ENCODE measurements around the gene CSKMT. TPM values are rescaled to one million over a fixed set of nuclear protein-coding genes. Genes with fewer than 3 reads are reported as not detected.

The CSKMT gene
- total RNA-seq, 1 experiment from 2014 or later, result 49.2 TPM

DNA sequence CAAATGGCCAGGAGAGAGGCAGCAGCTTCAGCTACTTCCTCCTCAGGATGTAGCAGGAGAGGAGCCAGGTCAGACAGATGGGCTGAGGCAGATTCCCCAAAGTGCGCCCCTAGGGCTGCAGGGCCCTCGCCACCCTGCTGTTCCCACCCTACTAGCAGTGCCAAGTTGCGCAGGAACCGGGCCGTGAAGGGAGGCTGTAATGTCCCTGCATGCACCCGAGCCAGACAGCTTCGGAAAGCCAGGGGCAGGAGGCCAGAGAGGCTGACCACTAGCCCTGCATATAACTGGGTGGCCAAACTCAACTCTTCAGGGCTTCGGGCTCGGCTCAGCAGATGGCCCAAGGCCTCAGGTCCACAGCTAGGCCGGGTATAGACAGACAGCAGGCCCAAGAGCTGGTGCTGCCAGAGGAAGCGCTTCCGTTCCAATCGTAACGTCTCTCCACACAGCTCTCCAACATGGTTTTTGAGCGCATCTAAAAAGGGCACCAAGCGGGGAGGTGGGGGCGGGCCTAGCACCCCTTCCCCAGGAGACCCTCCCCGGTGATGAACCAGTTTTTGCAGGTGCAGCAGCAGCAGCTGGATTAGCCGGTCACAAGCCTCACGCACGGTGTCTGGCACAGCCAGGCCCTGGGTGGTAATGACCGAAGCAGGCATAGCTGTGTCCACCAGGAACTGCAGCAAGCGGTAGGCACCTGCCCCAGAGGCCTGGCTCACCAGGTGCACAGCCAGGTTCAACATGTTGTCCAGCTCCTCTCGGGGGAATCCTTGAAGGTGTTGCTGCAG, 16.7 kb upstream of the CSKMT start:
- Histone ChIP-seq H2AFZ (ENCODE audit: low read length) (no peak overlapping the region), H2BK5ac (ENCODE audit: insufficient read length, low read length) (no peak overlapping the region), H2BK15ac (ENCODE audit: low read depth, low read length) (no peak overlapping the region), H2AK5ac (ENCODE audit: insufficient read length, low read length) (no peak overlapping the region), H3K23me2 (ENCODE audit: insufficient read length, low read depth, low read length, poor library complexity, severe bottlenecking) (peaks cover 9% of the 10 kb centered on the region), H3T11ph (ENCODE audit: low read length) (no peak overlapping the region), H3K23ac (ENCODE audit: insufficient read length, low read depth, low read length) (no peak overlapping the region), H3K9ac (ENCODE audit: extremely low read depth, insufficient read length, low read length) (no peak overlapping the region), H2BK120ac (ENCODE audit: low read depth, low read length, poor library complexity, severe bottlenecking) (no peak overlapping the region), H4K91ac (ENCODE audit: insufficient read length, low read depth, low read length) (no peak overlapping the region), H3K9me3 (ENCODE audit: control insufficient read depth, low read depth, low read length) (no peaks in the 10 kb centered on the region), H3K79me2 (ENCODE audit: insufficient read depth, low read length) (peaks cover 12% of the 10 kb centered on the region; the same call in 1 of the 2 replicates), H4K5ac (ENCODE audit: insufficient read length, low read depth, low read length) (no peak overlapping the region), H4K20me1 (ENCODE audit: control insufficient read depth, insufficient read depth, insufficient read length) (no peaks in the 10 kb centered on the region), H2BK12ac (ENCODE audit: insufficient read length, low read depth, low read length) (no peak overlapping the region), H3K14ac (ENCODE audit: insufficient read depth, low read length) (no peak overlapping the region), H3K4me1 (ENCODE audit: insufficient read depth, low read length) (peaks cover 3% of the 10 kb centered on the region; the same call in 1 of the 2 replicates), H3K18ac (ENCODE audit: insufficient read length, low read depth, low read length) (no peak overlapping the region), H3K27ac (ENCODE audit: insufficient read length, low read depth, low read length) (no peak overlapping the region), H3K4me2 (ENCODE audit: insufficient read depth, insufficient read length, low read length) (no peak overlapping the region), H3K27me3 (ENCODE audit: insufficient read depth, low read length) (no peaks in the 10 kb centered on the region), H3K79me1 (ENCODE audit: insufficient read depth, low read depth, low read length, poor library complexity, severe bottlenecking) (no peaks in the 10 kb centered on the region), H4K8ac (replicated peaks; ENCODE audit: insufficient read length, low read depth, low read length) (no peak overlapping the region), H3K4ac (ENCODE audit: low read depth, low read length) (no peak overlapping the region), H3K56ac (ENCODE audit: insufficient read length, low read depth, low read length) (no peak overlapping the region), H2BK20ac (ENCODE audit: low read depth, low read length, poor library complexity, severe bottlenecking) (no peak overlapping the region)
- H3K4me3 Mint-ChIP-seq, result peak overlapping the region in 1 of 2 experiments; percentile 55; a peak in 2 of 5 replicates
- no peak overlapping the region for H3K27ac Mint-ChIP-seq
- H3K4me1 Mint-ChIP-seq, result peaks cover 12 to 14% of the 10 kb centered on the region in 2 experiments
- no CpG with 5 or more reads among the region's 24 CpGs for WGBS (ENCODE audit: extremely low coverage, insufficient read length, low lambda C conversion rate)
- TF ChIP-seq, protein P1, sequence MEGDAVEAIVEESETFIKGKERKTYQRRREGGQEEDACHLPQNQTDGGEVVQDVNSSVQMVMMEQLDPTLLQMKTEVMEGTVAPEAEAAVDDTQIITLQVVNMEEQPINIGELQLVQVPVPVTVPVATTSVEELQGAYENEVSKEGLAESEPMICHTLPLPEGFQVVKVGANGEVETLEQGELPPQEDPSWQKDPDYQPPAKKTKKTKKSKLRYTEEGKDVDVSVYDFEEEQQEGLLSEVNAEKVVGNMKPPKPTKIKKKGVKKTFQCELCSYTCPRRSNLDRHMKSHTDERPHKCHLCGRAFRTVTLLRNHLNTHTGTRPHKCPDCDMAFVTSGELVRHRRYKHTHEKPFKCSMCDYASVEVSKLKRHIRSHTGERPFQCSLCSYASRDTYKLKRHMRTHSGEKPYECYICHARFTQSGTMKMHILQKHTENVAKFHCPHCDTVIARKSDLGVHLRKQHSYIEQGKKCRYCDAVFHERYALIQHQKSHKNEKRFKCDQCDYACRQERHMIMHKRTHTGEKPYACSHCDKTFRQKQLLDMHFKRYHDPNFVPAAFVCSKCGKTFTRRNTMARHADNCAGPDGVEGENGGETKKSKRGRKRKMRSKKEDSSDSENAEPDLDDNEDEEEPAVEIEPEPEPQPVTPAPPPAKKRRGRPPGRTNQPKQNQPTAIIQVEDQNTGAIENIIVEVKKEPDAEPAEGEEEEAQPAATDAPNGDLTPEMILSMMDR (conservative IDR thresholded peaks at IDR 0.05), result no peak
- H3K27me3 Mint-ChIP-seq (ENCODE audit: low read depth), result no peaks in the 10 kb centered on the region
- no peaks in the 10 kb centered on the region for H3K9me3 Mint-ChIP-seq
- DNase-seq, result no peak
- peaks cover 14 to 38% (median 24%) of the 10 kb centered on the region in 3 experiments for H3K36me3 Mint-ChIP-seq (ENCODE audit: insufficient read depth in 1 of 3, low read depth in 3 of 3)
